ENCODE data around the gene TUBB1.

- TF ChIP-seq EP300 (IDR thresholded peaks at IDR 0.05): no peak
- TF ChIP-seq, protein P1, sequence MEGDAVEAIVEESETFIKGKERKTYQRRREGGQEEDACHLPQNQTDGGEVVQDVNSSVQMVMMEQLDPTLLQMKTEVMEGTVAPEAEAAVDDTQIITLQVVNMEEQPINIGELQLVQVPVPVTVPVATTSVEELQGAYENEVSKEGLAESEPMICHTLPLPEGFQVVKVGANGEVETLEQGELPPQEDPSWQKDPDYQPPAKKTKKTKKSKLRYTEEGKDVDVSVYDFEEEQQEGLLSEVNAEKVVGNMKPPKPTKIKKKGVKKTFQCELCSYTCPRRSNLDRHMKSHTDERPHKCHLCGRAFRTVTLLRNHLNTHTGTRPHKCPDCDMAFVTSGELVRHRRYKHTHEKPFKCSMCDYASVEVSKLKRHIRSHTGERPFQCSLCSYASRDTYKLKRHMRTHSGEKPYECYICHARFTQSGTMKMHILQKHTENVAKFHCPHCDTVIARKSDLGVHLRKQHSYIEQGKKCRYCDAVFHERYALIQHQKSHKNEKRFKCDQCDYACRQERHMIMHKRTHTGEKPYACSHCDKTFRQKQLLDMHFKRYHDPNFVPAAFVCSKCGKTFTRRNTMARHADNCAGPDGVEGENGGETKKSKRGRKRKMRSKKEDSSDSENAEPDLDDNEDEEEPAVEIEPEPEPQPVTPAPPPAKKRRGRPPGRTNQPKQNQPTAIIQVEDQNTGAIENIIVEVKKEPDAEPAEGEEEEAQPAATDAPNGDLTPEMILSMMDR (IDR thresholded peaks at IDR 0.05): no peak
These were observed 49.8 kb upstream of the TUBB1 start for GRCh38 chr20:58969439-58969838.

Data from suprapubic skin (tissue), 3 donors.